GM23338 (cell line): ENCODE data around the gene PRPF39.

Experiments
- CREB1 ChIP-seq: fragments of 250-450 bp; sonication (Bioruptor Pico); IDR thresholded peaks from 2 replicates; pipeline ENCODE4 v1.5.0; 2020; ENCODE audit warnings: low read depth, mild to moderate bottlenecking, moderate library complexity
- ETS1 ChIP-seq: IDR thresholded peaks from 2 replicates; pipeline ENCODE4 v1.6.1; 2016; ENCODE audit warnings: antibody characterized with exemption
- EZH2 ChIP-seq: fragments of 200-600 bp; sonication (generic); IDR thresholded peaks from one replicate; pipeline ENCODE4 v1.8.0; 2017; ENCODE audit warnings: antibody characterized with exemption, mild to moderate bottlenecking, low read depth; ENCODE audit not compliant: unreplicated experiment
- EZH2phosphoT487 ChIP-seq: fragments of 200-600 bp; sonication (generic); IDR thresholded peaks from one replicate; pipeline ENCODE4 v1.8.1; 2018; ENCODE audit warnings: antibody characterized with exemption; ENCODE audit not compliant: unreplicated experiment
- JUNB ChIP-seq: IDR thresholded peaks from one replicate; pipeline ENCODE4 v1.6.1; 2016; ENCODE audit warnings: antibody characterized with exemption; ENCODE audit not compliant: unreplicated experiment
- NANOG ChIP-seq: IDR thresholded peaks from 2 replicates; pipeline ENCODE4 v1.6.1; 2016; ENCODE audit warnings: antibody characterized with exemption, borderline replicate concordance
- POLR2AphosphoS5 ChIP-seq: IDR thresholded peaks from 2 replicates; pipeline ENCODE4 v1.6.1; 2016; ENCODE audit warnings: antibody characterized with exemption, low read depth
- ZNF114 ChIP-seq: fragments of 250-450 bp; sonication (Bioruptor Pico); IDR thresholded peaks from 2 replicates; pipeline ENCODE4 v1.5.0; 2020; ENCODE audit warnings: mild to moderate bottlenecking, moderate library complexity
- ZNF462 ChIP-seq: fragments of 250-450 bp; sonication (Bioruptor Pico); IDR thresholded peaks from 2 replicates; pipeline ENCODE4 v1.5.0; 2020; ENCODE audit warnings: mild to moderate bottlenecking, moderate library complexity
- TF ChIP-seq, protein P1 (sequence below): IDR thresholded peaks from one replicate; pipeline ENCODE4 v1.6.1; 2018; ENCODE audit warnings: antibody characterized with exemption; ENCODE audit not compliant: unreplicated experiment
- TF ChIP-seq, protein P2 (sequence below), 2 experiments: fragments of 200-600 bp in 1 of 2; sonication (generic) in 1 of 2; conservative IDR thresholded peaks; 2 replicates each; pipeline versions ENCODE4 v1.5.1 to v1.6.1; 2016 to 2017; ENCODE audit warnings: antibody characterized with exemption in 2 of 2, low read depth in 2 of 2, mild to moderate bottlenecking in 2 of 2, moderate library complexity in 1 of 2

DNA sequence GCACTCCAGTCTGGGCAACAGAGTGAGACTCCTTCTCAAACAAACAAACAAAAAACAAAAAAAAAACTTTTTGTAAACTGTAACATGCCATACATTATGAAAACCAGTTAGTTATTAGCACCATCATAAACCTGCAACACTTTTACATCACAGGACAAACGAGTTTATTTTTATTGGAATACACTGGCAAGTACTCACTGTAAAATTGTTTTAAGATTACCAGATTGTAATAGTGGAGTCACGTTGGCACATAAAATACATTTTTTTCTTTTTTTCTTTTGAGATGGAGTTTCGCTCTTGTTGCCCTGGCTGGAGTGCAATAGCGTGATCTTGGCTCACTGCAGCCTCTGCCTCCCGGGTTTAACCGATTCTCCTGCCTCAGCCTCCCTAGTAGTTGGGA, 34.7 kb downstream of the PRPF39 start:
- TF ChIP-seq JUNB (no peak), POLR2AphosphoS5 (no peak), NANOG (no peak), EZH2 (no peak), EZH2phosphoT487 (no peak), ETS1 (no peak), ZNF114 (CRISPR knock-in tag) (no peak), ZNF462 (no peak), CREB1 (CRISPR knock-in tag) (no peak)
- TF ChIP-seq, protein P1, sequence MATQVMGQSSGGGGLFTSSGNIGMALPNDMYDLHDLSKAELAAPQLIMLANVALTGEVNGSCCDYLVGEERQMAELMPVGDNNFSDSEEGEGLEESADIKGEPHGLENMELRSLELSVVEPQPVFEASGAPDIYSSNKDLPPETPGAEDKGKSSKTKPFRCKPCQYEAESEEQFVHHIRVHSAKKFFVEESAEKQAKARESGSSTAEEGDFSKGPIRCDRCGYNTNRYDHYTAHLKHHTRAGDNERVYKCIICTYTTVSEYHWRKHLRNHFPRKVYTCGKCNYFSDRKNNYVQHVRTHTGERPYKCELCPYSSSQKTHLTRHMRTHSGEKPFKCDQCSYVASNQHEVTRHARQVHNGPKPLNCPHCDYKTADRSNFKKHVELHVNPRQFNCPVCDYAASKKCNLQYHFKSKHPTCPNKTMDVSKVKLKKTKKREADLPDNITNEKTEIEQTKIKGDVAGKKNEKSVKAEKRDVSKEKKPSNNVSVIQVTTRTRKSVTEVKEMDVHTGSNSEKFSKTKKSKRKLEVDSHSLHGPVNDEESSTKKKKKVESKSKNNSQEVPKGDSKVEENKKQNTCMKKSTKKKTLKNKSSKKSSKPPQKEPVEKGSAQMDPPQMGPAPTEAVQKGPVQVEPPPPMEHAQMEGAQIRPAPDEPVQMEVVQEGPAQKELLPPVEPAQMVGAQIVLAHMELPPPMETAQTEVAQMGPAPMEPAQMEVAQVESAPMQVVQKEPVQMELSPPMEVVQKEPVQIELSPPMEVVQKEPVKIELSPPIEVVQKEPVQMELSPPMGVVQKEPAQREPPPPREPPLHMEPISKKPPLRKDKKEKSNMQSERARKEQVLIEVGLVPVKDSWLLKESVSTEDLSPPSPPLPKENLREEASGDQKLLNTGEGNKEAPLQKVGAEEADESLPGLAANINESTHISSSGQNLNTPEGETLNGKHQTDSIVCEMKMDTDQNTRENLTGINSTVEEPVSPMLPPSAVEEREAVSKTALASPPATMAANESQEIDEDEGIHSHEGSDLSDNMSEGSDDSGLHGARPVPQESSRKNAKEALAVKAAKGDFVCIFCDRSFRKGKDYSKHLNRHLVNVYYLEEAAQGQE: no peak
- TF ChIP-seq, protein P2, sequence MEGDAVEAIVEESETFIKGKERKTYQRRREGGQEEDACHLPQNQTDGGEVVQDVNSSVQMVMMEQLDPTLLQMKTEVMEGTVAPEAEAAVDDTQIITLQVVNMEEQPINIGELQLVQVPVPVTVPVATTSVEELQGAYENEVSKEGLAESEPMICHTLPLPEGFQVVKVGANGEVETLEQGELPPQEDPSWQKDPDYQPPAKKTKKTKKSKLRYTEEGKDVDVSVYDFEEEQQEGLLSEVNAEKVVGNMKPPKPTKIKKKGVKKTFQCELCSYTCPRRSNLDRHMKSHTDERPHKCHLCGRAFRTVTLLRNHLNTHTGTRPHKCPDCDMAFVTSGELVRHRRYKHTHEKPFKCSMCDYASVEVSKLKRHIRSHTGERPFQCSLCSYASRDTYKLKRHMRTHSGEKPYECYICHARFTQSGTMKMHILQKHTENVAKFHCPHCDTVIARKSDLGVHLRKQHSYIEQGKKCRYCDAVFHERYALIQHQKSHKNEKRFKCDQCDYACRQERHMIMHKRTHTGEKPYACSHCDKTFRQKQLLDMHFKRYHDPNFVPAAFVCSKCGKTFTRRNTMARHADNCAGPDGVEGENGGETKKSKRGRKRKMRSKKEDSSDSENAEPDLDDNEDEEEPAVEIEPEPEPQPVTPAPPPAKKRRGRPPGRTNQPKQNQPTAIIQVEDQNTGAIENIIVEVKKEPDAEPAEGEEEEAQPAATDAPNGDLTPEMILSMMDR (conservative IDR thresholded peaks at IDR 0.05; ENCODE audit: low read depth in 2 of 2): no peak
